Adrenal gland (tissue), 5 donors: Measurements from ENCODE around the gene CARD8.
A peak's percentile ranks its signal among the peaks of the same experiment; 100 is the strongest.

Experiments
- POLR2A ChIP-seq, 2 donors: fragments of 450-650 bp; IDR thresholded peaks; one replicate each; pipeline ENCODE4 v1.6.1; 2017; ENCODE audit warnings: antibody characterized with exemption in 2 of 2, mild to moderate bottlenecking in 2 of 2, moderate library complexity in 1 of 2
- TF ChIP-seq, protein P1 (sequence below), 6 experiments: fragments of 450-650 bp in 4 of 6; fragments of 200-600 bp in 2 of 6; sonication (generic) in 1 of 6; IDR thresholded peaks; 1 replicate in 5 of 6; 2 replicates in 1 of 6; pipeline versions ENCODE4 v1.5.1 to v1.8.0; 2016 to 2021; ENCODE audit warnings: antibody characterized with exemption in 6 of 6, mild to moderate bottlenecking in 2 of 6, moderate library complexity in 1 of 6
- donor health status: DM: no; HTN: no; CAD: no.

DNA sequence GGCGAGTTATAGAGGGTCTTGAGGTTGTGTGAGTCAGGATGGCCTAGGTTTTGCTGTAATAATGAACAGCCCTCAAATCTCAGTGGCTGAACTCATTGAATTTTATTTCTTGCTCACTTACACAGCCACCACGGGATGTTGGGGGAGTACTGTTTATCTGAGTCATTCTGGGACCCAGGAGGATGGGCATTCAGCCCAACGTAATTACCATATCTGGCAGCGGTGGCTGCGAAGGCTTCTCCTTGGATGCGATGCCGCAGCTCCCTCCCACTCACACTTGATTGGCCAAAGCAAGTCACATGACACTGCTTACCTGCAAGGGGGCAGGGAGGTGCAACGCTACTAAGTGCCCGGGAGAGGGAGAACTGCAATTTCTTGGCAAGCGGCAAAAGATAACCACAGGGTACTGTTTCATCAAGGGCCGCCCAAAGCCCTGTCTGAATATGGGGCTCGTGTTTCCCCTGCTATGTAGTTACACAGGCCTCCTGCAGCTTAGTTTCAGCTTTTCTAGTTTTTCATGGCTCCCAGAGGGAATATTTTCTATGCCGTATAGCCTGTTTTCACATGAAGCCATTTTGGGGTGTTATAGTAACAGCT lies 65.3 kb downstream of the CARD8 start:
- TF ChIP-seq, protein P1, sequence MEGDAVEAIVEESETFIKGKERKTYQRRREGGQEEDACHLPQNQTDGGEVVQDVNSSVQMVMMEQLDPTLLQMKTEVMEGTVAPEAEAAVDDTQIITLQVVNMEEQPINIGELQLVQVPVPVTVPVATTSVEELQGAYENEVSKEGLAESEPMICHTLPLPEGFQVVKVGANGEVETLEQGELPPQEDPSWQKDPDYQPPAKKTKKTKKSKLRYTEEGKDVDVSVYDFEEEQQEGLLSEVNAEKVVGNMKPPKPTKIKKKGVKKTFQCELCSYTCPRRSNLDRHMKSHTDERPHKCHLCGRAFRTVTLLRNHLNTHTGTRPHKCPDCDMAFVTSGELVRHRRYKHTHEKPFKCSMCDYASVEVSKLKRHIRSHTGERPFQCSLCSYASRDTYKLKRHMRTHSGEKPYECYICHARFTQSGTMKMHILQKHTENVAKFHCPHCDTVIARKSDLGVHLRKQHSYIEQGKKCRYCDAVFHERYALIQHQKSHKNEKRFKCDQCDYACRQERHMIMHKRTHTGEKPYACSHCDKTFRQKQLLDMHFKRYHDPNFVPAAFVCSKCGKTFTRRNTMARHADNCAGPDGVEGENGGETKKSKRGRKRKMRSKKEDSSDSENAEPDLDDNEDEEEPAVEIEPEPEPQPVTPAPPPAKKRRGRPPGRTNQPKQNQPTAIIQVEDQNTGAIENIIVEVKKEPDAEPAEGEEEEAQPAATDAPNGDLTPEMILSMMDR (IDR thresholded peaks at IDR 0.05) = peak in 2 of 6 experiments; percentile 24 to 25
- no peak for TF ChIP-seq POLR2A (IDR thresholded peaks at IDR 0.05)
